Measurements from ENCODE around the gene PANK2.
"Not testable (repeated sequence)": the region's sequence is repeated elsewhere in the genome, so short reads cannot be mapped to it uniquely, and the experiment has no call there.

The PANK2 gene

DNA sequence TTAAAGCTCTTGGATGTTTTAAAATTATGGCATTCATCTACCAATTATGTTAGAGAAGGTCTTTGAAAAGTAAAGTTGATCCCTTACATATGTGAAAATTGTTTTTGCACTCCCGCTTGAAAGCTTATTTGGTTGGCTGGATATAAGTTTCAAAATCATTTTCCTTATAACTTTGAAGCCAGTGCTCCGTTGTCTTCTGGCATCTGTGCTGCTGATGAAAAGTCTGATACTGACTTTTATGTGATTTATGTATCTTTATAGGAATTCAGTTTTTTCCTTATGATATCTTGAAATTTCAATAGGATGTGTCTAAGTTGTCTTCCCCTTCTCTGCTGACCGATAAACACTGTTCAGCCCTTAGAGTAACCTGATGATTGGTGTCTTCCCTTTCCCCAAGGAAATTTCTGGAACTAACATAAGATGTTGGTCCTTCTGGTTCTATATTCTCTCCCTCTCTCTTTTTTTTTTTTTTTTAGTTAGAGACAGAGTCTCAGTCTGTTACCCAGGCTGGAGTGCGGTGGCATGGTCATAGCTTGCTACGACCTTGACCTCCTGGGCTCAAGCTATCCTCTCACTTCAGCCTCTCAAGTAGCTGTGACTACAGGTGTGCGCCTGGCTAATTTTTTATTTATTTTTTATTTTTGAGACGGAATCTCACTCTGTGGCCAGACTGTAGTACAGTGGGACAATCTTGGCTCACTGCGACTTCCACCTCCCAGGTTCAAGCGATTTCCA, 12.7 kb downstream of the PANK2 start:
- no peak for DNase-seq

GRCh38 chr20:3902446-3902845, 13.3 kb downstream of the PANK2 start:
- DNase-seq = no peak

DNA sequence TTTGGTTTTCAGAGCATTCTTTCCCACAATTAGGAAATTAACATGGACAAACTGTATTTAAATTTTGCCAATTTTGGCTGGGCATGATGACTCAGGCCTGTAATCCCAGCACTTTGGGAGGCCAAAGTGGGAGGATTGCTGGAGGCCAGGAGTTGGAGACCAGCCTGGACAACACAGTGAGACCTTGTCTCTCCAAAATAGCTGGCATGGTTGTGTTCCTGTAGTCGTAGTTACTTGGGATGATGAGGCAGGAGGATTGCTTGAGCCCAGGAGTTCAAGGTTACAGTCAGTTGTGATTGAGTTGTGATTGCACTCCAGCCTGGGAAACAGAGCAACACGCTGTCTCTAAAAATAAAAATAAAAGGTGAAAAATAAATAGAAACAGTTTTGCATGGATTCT, 15.0 kb downstream of the PANK2 start:
- DNase-seq = no peak

DNA sequence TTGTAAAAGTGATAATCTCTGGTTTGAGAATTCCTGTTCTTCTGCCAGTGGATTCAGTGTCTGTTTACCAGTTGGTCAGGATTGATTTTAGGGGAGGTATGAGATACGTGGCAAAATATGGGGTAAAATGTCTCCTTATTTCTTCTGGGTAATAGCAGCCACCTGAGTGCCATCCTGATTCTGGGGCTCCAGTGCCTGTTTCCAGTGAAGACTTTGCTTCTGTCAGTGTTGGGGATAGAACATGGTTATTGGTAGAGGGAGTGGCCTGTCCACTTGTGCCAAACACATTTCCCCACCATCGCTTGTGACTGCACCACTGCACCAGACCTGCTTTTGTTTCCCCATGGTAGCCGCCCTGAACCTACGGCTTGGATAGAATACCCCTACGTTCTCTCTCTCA, 15.7 kb downstream of the PANK2 start:
- no peak for DNase-seq

DNA sequence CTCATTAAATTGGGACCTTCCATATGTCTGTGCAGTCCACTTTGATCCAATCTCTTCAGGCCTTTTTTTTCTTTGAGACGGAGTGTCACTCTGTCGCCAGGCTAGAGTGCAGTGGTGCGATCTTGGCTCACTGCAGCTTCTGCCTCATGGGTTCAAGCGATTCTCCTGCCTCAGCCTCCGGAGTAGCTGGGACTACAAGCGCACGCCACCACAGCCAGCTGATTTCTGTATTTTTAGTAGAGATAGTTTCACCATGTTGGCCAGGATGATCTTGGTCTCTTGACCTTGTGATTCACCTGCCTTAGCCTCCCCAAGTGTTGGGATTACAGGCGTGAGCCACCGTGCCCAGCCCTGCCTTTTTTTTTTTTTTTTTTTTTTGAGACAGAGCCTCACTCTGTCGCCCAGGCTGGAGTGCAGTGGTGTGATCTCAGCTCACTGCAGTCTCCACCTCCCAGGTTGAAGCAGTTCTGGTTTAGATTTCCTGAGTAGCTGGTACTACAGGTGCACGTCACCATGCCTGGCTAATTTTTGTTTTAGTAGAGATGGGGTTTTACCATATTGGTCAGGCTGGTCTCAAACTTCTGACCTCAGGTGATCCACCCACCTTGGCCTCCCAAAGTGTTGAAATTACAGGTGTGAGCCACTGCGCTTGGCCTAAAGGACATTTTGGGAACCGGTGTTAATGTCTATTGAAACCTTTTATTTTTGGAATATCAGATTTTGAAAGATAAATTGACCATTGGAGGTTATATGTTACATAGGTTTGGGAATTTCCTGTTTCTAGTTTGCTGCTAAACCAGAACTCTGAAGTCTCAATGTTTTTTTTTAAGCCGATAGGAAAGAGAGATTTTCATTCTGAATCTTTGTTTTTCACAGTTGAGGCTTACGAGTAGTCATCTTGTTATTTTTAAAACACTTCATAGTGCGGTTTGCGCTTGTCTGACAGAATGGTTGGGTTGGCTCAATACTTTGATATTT, 17.8 kb downstream of the PANK2 start:
- DNase-seq = not testable (repeated sequence)

DNA sequence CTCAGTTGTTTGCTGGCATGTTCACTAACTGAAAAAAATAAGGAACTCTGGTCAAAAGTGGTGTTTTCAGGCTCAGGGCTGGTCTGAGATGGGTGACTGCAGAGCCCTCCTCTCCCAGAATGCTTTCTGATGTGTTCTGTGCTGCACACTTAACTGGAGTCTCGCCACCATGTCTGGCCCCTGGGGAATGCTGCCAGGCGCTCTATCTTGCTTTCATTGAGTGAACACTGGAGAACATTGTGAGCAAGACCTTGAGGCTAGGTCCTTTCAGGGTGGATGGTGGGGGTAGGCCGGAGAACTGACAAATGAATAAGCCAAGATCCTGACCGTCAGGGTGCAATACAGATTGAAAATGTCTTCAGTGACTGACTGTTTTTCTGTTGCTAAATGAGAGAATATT, 19.5 kb downstream of the PANK2 start:
- no peak for DNase-seq

GRCh38 chr20:3909952-3910366, 20.8 kb downstream of the PANK2 start:
- no peak for DNase-seq

DNA sequence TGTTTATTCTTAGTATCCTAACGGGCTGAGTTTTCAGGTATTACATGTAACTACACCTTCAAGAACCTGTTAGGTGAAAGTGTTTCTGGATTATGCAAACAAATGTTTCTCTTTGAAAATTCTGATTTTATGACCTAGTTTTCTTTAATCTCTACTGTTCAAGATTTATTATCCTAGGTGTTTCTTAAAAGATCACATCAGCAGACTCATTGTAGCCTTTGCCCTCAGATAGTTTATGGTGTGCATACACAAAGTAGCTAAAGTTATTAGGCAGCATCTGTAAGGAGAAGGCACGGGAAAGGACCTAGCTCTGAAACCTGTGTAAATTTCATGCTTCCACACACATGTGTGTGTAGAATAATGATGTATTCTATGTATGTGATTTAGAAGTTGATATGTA, 21.7 kb downstream of the PANK2 start:
- no peak for DNase-seq

DNA sequence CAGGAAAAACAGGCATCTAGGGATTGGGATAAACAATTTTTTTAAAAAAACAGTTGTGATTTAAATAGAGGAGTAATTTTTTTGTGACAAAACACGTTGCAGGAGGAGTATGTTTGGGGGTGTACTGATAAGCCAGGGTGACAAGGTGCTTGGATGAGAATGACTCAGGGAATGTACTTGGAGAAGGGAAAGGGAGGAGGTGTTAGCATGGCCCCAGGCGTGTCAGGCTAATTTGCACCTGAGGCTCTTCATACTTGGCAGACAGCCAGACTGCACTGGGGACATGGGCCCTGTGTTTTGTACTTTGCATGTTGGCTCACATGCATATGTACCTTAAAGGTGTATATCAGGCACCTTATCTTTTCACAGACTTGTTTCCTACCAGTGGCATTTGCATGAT, 22.8 kb downstream of the PANK2 start:
- DNase-seq = no peak

DNA sequence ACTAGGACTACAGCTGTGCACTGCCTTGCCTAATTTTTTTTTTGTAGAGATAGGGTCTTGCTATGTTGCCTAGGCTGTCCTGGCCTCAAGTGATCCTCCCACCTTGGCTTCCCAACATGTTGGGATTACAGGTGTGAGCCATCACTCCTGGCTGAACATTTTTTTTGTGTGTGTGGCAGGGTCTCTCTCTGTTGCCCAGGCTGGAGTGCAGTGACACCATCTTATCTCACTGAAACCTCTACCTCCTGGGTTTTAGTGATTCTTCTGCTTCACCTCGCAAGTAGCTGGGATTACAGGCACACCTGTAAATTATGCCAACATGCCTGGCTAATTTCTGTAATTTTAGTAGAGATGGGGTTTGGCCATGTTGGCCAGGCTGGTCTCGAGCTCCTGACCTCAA, 25.3 kb downstream of the PANK2 start:
- no peak for DNase-seq

GRCh38 chr20:3915691-3916090, 26.5 kb downstream of the PANK2 start:
- no peak for DNase-seq

- DNase-seq = no peak
Observed at GRCh38 chr20:3916364-3916763, 27.2 kb downstream of the PANK2 start.

DNA sequence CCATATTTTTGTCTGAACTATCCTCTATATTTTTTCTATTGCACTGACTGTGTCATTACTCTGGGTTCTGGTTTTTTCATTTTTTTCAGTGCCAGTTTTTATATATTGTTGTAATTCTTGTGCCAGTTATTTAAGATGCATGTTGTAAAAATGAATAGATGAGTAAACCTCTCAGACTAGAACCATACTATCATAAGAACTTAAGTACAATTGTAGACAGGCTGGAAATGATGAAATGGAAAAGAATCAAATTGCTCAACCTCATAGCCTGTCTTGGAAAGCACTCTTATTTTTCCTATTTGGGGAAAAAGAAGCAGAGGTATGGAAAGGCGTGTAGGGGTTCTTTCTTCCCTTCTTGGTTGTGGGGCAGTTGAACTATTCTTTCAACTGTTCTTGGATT, 30.2 kb downstream of the PANK2 start:
- DNase-seq = no peak

GRCh38 chr20:3922223-3922982, 33.2 kb downstream of the PANK2 start:
- DNase-seq = no peak

GRCh38 chr20:3922983-3923339, 33.8 kb downstream of the PANK2 start:
- no peak for DNase-seq

DNA sequence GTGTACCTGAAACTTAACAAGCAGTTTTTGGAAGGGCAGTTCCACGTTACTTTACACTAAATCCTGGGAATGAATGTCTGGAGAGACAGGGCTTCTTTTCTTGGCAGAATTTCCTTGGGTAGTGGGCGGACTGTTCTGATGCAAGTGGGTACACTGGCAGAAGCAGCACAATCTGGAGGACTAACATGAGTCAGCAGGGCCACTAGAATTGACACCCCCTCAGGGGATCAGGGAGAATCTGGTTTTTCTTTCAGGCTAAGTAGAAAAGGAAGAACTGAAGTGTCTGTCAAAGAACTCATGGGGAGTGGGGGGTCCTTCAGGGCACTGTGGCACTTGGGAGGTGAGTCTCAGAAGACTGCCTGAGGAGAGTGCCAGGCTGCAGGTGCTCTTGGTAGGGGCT, 34.6 kb downstream of the PANK2 start:
- no peak for DNase-seq

- DNase-seq = no peak
Observed at GRCh38 chr20:3924304-3925112, 35.3 kb downstream of the PANK2 start.

DNA sequence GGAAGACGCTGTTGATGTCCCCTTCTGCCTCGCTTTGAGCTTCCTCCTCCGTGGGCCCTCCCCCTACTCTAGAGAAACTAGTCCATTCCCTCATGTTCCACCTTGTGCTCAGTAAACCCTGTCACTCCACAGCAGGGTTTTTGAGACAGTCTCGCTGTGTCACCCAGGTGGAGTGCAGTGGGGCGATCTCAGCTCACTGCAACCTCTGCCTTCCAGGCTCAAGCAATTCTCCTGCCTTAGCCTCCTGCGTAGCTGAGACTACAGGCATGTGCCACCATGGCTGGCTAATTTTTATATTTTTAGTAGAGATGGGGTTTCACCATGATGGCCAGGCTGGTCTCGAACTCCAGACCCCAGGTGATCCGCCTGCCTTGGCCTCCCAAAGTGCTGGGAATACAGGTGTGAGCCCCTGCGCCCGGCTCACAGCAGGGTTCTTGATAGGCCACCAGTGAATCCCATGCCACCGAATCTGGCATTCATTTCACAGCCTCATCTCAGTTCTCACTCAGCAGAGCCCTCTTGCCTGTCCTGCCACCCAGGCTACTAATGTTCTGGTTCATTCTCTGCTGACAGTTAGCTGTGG, 36.0 kb downstream of the PANK2 start:
- no peak for DNase-seq

- DNase-seq = no peak
Observed at GRCh38 chr20:3925899-3926638, 36.9 kb downstream of the PANK2 start.

DNA sequence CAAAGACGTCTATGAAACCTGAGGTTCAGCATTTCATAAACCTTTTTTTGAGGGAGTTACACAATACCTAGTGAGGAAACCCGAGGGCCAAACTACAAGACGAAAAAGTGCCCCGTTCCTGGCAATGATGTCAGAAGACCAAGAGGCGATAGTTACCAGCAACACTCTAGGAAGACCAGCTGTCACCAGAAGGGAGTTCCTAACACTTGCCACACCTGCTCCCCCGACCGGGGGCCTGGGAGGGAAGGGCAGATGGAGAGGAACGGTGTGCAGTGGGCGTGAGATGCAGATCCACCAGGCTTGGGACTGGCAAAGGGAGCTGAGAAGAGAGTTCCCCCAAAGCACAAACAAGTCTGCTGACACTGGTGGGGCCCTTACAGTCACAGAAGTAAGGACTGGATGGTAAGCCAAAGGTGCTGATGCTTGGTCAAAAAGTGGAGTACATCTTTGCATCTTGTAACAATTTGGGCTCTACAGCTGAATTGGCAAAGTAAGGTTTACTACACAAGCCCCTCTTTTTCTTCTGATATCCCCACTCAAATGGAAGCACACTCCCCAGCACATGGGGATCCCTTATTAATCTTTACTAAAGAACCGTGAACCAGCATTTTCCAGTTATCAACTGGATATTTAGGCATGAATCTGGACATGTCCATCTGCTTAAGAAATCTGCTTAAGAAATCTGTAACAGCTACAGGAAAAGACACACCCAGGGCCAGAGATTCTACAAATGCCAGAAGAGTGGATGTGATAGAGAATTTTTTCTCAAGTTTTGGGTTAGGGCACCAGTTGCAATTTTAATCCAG, 38.5 kb downstream of the PANK2 start:
- DNase-seq = peak; percentile 71 to 82

DNA sequence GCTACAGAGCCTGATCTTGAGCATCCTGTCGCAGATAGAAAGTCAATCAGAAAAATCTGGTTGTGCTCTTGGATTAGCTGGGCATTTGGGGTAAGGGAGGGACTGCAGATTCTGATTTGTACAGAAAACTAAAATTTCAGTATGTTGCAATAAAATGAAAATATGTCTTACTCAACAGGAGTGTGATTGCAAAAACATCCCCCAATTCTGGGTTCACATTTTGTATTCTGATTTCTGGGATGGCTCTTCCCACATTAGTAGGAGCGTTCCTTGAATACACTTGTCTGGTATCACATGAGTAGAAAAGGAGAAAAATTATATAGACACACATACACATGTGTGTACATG, 40.5 kb downstream of the PANK2 start:
- DNase-seq = peak in 1 of 2 experiments; percentile 8
